ENCODE measurements around the gene POLR1F. TPM values are rescaled to one million over a fixed set of nuclear protein-coding genes. Genes with fewer than 3 reads are reported as not detected.
A peak's percentile ranks its signal among the peaks of the same experiment; 100 is the strongest.

POLR1F gene
- total RNA-seq, 1 experiment from 2014 or later, result 24.9 TPM

- peaks cover 12% of the 10 kb centered on the region; the same call in 1 of the 2 replicates for H3K79me2 ChIP-seq (ENCODE audit: insufficient read depth, low read length)
- H2AK5ac ChIP-seq (ENCODE audit: insufficient read length, low read length), result no peak overlapping the region
- no peaks in the 10 kb centered on the region for H4K20me1 ChIP-seq (ENCODE audit: control insufficient read depth, insufficient read depth, insufficient read length)
- Mint-ChIP-seq H3K4me3 (peak overlapping the region; percentile 96 to 99), H3K4me1 (peaks cover 32 to 37% of the 10 kb centered on the region in 2 experiments), H3K27ac (no peak overlapping the region), H3K27me3 (ENCODE audit: low read depth) (peaks cover 11% of the 10 kb centered on the region), H3K9me3 (no peaks in the 10 kb centered on the region), H3K36me3 (ENCODE audit: insufficient read depth in 1 of 3, low read depth in 3 of 3) (peaks cover 0 to 9% (median 4%) of the 10 kb centered on the region in 3 experiments; a peak in 3 of 7 replicates)
- no peak overlapping the region for H3K18ac ChIP-seq (ENCODE audit: insufficient read length, low read depth, low read length)
- DNase-seq, result no peak
- no peak overlapping the region for H4K91ac ChIP-seq (ENCODE audit: insufficient read length, low read depth, low read length)
- H3K27me3 ChIP-seq (ENCODE audit: insufficient read depth, low read length), result no peaks in the 10 kb centered on the region
- no peak overlapping the region for H3K14ac ChIP-seq (ENCODE audit: insufficient read depth, low read length)
- peaks cover 4% of the 10 kb centered on the region; the same call in 1 of the 2 replicates for H3K4me1 ChIP-seq (ENCODE audit: insufficient read depth, low read length)
- H3K27ac ChIP-seq (ENCODE audit: insufficient read length, low read depth, low read length), result no peak overlapping the region
- H4K5ac ChIP-seq (ENCODE audit: insufficient read length, low read depth, low read length), result no peak overlapping the region
- peaks cover 2% of the 10 kb centered on the region for H3K79me1 ChIP-seq (ENCODE audit: insufficient read depth, low read depth, low read length, poor library complexity, severe bottlenecking)
- no peak overlapping the region for H2BK15ac ChIP-seq (ENCODE audit: low read depth, low read length)
- H2BK12ac ChIP-seq (ENCODE audit: insufficient read length, low read depth, low read length), result no peak overlapping the region
- no peak overlapping the region for H3K9ac ChIP-seq (ENCODE audit: extremely low read depth, insufficient read length, low read length)
- no peaks in the 10 kb centered on the region for H3K9me3 ChIP-seq (ENCODE audit: control insufficient read depth, low read depth, low read length)
- H2AFZ ChIP-seq (ENCODE audit: low read length), result no peak overlapping the region
- no peak overlapping the region for H2BK5ac ChIP-seq (ENCODE audit: insufficient read length, low read length)
- no peak overlapping the region for H2BK20ac ChIP-seq (ENCODE audit: low read depth, low read length, poor library complexity, severe bottlenecking)
- no CpG with 5 or more reads among the region's 3 CpGs for WGBS (ENCODE audit: extremely low coverage, insufficient read length, low lambda C conversion rate)
- no peak overlapping the region for H2BK120ac ChIP-seq (ENCODE audit: low read depth, low read length, poor library complexity, severe bottlenecking)
- no peak overlapping the region for H3K56ac ChIP-seq (ENCODE audit: insufficient read length, low read depth, low read length)
- H3T11ph ChIP-seq (ENCODE audit: low read length), result no peak overlapping the region
- no peak overlapping the region for H3K4ac ChIP-seq (ENCODE audit: low read depth, low read length)
- no peak overlapping the region for H3K23ac ChIP-seq (ENCODE audit: insufficient read length, low read depth, low read length)
- peak overlapping the region; percentile 68 for H3K4me2 ChIP-seq (ENCODE audit: insufficient read depth, insufficient read length, low read length)
- H3K23me2 ChIP-seq (ENCODE audit: insufficient read length, low read depth, low read length, poor library complexity, severe bottlenecking), result no peaks in the 10 kb centered on the region
- H4K8ac ChIP-seq (replicated peaks; ENCODE audit: insufficient read length, low read depth, low read length), result no peak overlapping the region
- no peak for TF ChIP-seq CTCF (conservative IDR thresholded peaks at IDR 0.05)
Measured at GRCh38 chr7:19707240-19707639, 1.6 kb downstream of the POLR1F start.

Measured in H9 (cell line).